A549 treated with AZD2906 at 1 μM for 4 hours (cell line): ENCODE measurements around the gene BAZ1B. TPM values are rescaled to one million over a fixed set of nuclear protein-coding genes. Genes with fewer than 3 reads are reported as not detected.

Source experiments
- total RNA-seq: library from RNA; stranded (reverse); fragments of 200-300 nt; extraction: Qiagen RNA extraction; gene quantifications from 5 replicates; pipeline ENCODE4 v1.2.3, GENCODE V29; 2022

Gene BAZ1B, protein sequence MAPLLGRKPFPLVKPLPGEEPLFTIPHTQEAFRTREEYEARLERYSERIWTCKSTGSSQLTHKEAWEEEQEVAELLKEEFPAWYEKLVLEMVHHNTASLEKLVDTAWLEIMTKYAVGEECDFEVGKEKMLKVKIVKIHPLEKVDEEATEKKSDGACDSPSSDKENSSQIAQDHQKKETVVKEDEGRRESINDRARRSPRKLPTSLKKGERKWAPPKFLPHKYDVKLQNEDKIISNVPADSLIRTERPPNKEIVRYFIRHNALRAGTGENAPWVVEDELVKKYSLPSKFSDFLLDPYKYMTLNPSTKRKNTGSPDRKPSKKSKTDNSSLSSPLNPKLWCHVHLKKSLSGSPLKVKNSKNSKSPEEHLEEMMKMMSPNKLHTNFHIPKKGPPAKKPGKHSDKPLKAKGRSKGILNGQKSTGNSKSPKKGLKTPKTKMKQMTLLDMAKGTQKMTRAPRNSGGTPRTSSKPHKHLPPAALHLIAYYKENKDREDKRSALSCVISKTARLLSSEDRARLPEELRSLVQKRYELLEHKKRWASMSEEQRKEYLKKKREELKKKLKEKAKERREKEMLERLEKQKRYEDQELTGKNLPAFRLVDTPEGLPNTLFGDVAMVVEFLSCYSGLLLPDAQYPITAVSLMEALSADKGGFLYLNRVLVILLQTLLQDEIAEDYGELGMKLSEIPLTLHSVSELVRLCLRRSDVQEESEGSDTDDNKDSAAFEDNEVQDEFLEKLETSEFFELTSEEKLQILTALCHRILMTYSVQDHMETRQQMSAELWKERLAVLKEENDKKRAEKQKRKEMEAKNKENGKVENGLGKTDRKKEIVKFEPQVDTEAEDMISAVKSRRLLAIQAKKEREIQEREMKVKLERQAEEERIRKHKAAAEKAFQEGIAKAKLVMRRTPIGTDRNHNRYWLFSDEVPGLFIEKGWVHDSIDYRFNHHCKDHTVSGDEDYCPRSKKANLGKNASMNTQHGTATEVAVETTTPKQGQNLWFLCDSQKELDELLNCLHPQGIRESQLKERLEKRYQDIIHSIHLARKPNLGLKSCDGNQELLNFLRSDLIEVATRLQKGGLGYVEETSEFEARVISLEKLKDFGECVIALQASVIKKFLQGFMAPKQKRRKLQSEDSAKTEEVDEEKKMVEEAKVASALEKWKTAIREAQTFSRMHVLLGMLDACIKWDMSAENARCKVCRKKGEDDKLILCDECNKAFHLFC (N-terminal part only)
- total RNA-seq = 48.9 to 66.0 TPM (median 55.1 TPM) in 5 replicates

DNA sequence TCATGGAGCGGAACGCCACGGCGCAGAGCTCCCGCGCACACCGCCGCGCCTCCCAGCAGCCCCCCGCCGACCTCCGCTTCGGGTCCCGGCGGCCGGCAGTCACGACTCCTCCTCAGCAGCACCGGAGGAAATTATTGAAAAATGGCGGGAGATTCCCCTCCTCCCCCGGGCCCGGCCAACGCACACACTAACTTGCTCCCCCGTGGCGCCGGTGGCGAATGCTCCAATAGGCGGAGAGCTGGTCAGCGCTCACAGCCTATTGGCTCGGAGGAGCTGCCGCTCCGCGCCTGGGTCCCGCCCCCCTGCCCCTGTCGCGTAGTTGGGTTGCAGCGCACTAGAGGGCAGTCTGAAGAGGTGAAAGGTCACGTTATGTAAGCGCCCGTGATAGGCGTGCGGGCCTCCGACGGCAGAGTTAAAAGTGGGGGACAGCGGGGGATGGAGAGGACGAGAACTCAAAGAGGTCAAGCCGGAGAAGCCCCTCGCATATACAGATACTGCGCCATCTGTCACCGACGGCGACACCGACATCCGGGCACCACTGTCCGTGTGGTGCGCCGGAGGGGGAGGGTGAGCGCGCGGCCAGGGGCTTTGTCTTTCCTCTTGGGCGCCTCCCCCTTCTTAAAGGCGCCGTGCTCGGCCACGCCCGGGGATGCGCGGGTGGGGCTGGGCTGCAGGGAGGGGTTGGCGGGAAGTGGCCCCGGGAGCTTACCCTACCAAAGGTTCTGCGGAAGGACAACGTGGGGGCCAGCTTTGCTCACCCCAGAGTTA lies at the start of gene BAZ1B:
BAZ1B (minus strand) TSS at position 189 of the 768 bp plus-strand sequence. CDS start 360 bp downstream, outside the sequence.

DNA sequence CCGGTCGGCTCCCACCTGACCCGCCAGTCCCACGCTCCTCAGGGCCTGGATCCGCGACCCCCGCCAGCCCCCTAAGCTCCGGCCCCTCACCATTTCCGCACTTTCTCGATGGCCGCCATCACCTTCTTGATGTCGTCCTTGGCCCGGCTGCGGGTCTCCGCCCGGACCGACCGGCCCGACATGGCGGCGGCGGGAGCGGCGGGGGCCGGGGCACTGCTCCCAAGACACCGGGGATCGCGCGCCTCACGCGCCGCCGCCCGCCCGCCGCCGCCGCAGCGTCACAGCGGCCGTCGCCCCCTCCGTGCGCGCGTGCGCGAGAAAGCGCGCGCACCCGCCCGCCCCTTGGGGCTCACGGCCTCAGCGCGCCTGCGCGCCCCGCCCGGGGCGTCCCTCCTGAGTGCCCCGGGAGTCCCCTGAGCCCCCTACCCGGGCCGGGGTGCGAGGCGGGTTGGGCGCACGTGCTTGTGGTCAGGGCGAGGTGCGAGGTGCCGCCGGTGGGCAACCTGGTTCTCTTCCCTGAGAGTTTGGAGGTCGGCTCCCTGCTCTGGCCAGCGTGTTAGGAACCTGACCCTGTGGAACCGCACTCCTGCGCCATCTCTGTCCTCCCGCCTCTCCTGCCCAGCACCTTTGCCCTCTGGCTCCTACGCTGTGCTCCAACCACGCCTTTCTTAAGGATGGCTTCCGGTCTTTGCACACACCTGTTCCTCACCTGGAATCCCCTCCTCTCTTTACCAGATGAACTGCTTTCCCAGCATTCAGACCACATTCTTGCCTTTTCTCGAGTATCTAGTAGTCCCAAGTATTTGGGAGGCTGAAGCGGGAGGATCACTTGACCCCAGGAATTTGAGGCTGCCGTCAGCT lies 35.5 kb upstream of the BAZ1B start, which contains the start of gene BCL7B:
BCL7B (minus strand) TSS at position 294 of the 861 bp plus-strand sequence; CDS start at position 182, 112 bp downstream.

Other genes with a start within 250 kb of the BAZ1B start
- 54.4 to 71.2 TPM (median 68.9 TPM) in 5 replicates for gene NSUN5, start 213.5 kb downstream of the BAZ1B start, total RNA-seq
- gene TRIM50, start 194.2 kb downstream of the BAZ1B start, total RNA-seq = not detected in 5 replicates
- not detected in 5 replicates for gene FKBP6, start 194.1 kb downstream of the BAZ1B start, total RNA-seq
- gene FZD9, start 88.5 kb downstream of the BAZ1B start, total RNA-seq = 1.3 to 2.3 TPM (median 2.0 TPM) in 5 replicates
- 62.0 to 74.0 TPM (median 68.5 TPM) in 5 replicates for gene BCL7B, start 35.4 kb upstream of the BAZ1B start, total RNA-seq
- 49.0 to 59.2 TPM (median 49.8 TPM) in 5 replicates for gene TBL2, start 56.3 kb upstream of the BAZ1B start, total RNA-seq
- 0.60 to 1.3 TPM (median 1.1 TPM) in 5 replicates for gene MLXIPL, start 102.2 kb upstream of the BAZ1B start, total RNA-seq
- 2.9 to 6.0 TPM (median 5.1 TPM) in 5 replicates for gene VPS37D, start 145.5 kb upstream of the BAZ1B start, total RNA-seq
- gene DNAJC30, start 161.2 kb upstream of the BAZ1B start, total RNA-seq = 7.6 to 11.5 TPM (median 10.6 TPM) in 5 replicates
- 121 to 159 TPM (median 129 TPM) in 5 replicates for gene BUD23, start 161.3 kb upstream of the BAZ1B start, total RNA-seq
- gene STX1A, start 197.4 kb upstream of the BAZ1B start, total RNA-seq = 59.4 to 76.5 TPM (median 66.8 TPM) in 5 replicates
- 20.1 to 25.9 TPM (median 24.1 TPM) in 5 replicates for gene ABHD11, start 216.5 kb upstream of the BAZ1B start, total RNA-seq
- gene CLDN3, start 248.0 kb upstream of the BAZ1B start, total RNA-seq = 1.4 to 4.4 TPM (median 3.6 TPM) in 5 replicates